GM18861 (cell line): Measurements from ENCODE around the gene NUPR1.
"Not testable (repeated sequence)": the region's sequence is repeated elsewhere in the genome, so short reads cannot be mapped to it uniquely, and the experiment has no call there.

ENCODE experiments used
- ATAC-seq: cut with Tn5 transposase; IDR thresholded peaks from one replicate; pipeline ENCODE4 v1.9.1; 2021; ENCODE audit not compliant: unreplicated experiment

The NUPR1 gene

GRCh38 chr16:28538733-28539596 lies at the start of gene NUPR1:
TSS of gene NUPR1 (minus strand) at chr16:28538974. CDS start at chr16:28538907, 67 bp downstream.
- ATAC-seq = no peak

- no peak for ATAC-seq
Measured at GRCh38 chr16:28587386-28587785, 48.6 kb upstream of the NUPR1 start.

GRCh38 chr16:28586466-28586865 lies 47.7 kb upstream of the NUPR1 start:
- no peak for ATAC-seq

- ATAC-seq = no peak
Measured at GRCh38 chr16:28585674-28586073, 46.9 kb upstream of the NUPR1 start.

GRCh38 chr16:28580726-28581315 lies 42.0 kb upstream of the NUPR1 start:
- ATAC-seq = no peak

GRCh38 chr16:28575446-28576109 lies 36.8 kb upstream of the NUPR1 start:
- no peak for ATAC-seq

- ATAC-seq = no peak
Measured at GRCh38 chr16:28574925-28575324, 36.2 kb upstream of the NUPR1 start.

GRCh38 chr16:28573738-28574718 lies 35.3 kb upstream of the NUPR1 start:
- ATAC-seq = no peak

- no peak for ATAC-seq
Measured at GRCh38 chr16:28572696-28573510, 34.1 kb upstream of the NUPR1 start.

GRCh38 chr16:28569968-28570752 lies 31.4 kb upstream of the NUPR1 start:
- no peak for ATAC-seq

- ATAC-seq = no peak
Measured at GRCh38 chr16:28569021-28569420, 30.2 kb upstream of the NUPR1 start.

GRCh38 chr16:28567292-28567691 lies 28.5 kb upstream of the NUPR1 start:
- no peak for ATAC-seq

GRCh38 chr16:28566233-28566925 lies 27.6 kb upstream of the NUPR1 start:
- ATAC-seq = not testable (repeated sequence)

GRCh38 chr16:28563218-28563617 lies 24.4 kb upstream of the NUPR1 start:
- ATAC-seq = no peak

- ATAC-seq = no peak
Measured at GRCh38 chr16:28562199-28562598, 23.4 kb upstream of the NUPR1 start.

- no peak for ATAC-seq
Measured at GRCh38 chr16:28561557-28562187, 22.9 kb upstream of the NUPR1 start.

- ATAC-seq = no peak
Measured at GRCh38 chr16:28558456-28558855, 19.7 kb upstream of the NUPR1 start.

GRCh38 chr16:28556914-28557320 lies 18.1 kb upstream of the NUPR1 start:
- no peak for ATAC-seq
